Endothelial cell (in vitro differentiated cells): ENCODE measurements around the gene IL4. TPM values are rescaled to one million over a fixed set of nuclear protein-coding genes. Genes with fewer than 3 reads are reported as not detected.
A peak's percentile ranks its signal among the peaks of the same experiment; 100 is the strongest.

Experiments used
- DNase-seq: peaks from one replicate; pipeline ENCODE4 v3.0.0; 2021; ENCODE audit warnings: low spot score
- H3K27ac Mint-ChIP-seq: one replicate; pipeline ENCODE4 v1.8.0; 2021; ENCODE audit warnings: mixed read lengths, inconsistent platforms; ENCODE audit not compliant: unreplicated experiment
- H3K27me3 Mint-ChIP-seq: one replicate; pipeline ENCODE4 v1.8.0; 2021; ENCODE audit warnings: mild to moderate bottlenecking, moderate library complexity, mixed read lengths, inconsistent platforms; ENCODE audit not compliant: unreplicated experiment
- H3K36me3 Mint-ChIP-seq: one replicate; pipeline ENCODE4 v1.8.0; 2021; ENCODE audit warnings: mild to moderate bottlenecking, low read depth, mixed read lengths, inconsistent platforms; ENCODE audit not compliant: unreplicated experiment
- H3K4me1 Mint-ChIP-seq: one replicate; pipeline ENCODE4 v1.8.0; 2021; ENCODE audit warnings: mild to moderate bottlenecking, mixed read lengths, inconsistent platforms; ENCODE audit not compliant: unreplicated experiment
- H3K4me3 Mint-ChIP-seq: one replicate; pipeline ENCODE4 v1.8.0; 2021; ENCODE audit warnings: mild to moderate bottlenecking, mixed read lengths, inconsistent platforms; ENCODE audit not compliant: unreplicated experiment
- H3K9me3 Mint-ChIP-seq: one replicate; pipeline ENCODE4 v1.8.0; 2021; ENCODE audit warnings: mixed read lengths, inconsistent platforms; ENCODE audit not compliant: unreplicated experiment
- total RNA-seq: library from RNA; stranded (reverse); fragmentation: NEBNext Ultra II Directional; extraction: Animal tissue kit (Norgen Biotek cat#: 25700); gene quantifications from one replicate; pipeline ENCODE4 v1.2.1, GENCODE V29; 2021; ENCODE audit not compliant: unreplicated experiment
- TF ChIP-seq, protein P1 (sequence below): fragments of 200-600 bp; sonication (generic); IDR thresholded peaks from one replicate; pipeline ENCODE4 v1.5.0; 2021; ENCODE audit warnings: antibody characterized with exemption; ENCODE audit not compliant: unreplicated experiment

The IL4 gene
- total RNA-seq, 1 donor from 2014 or later = not detected

- peaks cover 1% of the 10 kb centered on the region for H3K4me1 Mint-ChIP-seq
- H3K27ac Mint-ChIP-seq = no peak overlapping the region
- TF ChIP-seq, protein P1, sequence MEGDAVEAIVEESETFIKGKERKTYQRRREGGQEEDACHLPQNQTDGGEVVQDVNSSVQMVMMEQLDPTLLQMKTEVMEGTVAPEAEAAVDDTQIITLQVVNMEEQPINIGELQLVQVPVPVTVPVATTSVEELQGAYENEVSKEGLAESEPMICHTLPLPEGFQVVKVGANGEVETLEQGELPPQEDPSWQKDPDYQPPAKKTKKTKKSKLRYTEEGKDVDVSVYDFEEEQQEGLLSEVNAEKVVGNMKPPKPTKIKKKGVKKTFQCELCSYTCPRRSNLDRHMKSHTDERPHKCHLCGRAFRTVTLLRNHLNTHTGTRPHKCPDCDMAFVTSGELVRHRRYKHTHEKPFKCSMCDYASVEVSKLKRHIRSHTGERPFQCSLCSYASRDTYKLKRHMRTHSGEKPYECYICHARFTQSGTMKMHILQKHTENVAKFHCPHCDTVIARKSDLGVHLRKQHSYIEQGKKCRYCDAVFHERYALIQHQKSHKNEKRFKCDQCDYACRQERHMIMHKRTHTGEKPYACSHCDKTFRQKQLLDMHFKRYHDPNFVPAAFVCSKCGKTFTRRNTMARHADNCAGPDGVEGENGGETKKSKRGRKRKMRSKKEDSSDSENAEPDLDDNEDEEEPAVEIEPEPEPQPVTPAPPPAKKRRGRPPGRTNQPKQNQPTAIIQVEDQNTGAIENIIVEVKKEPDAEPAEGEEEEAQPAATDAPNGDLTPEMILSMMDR = no peak
- no peak for DNase-seq
- peaks cover under 1% of the 10 kb centered on the region for H3K36me3 Mint-ChIP-seq
- H3K9me3 Mint-ChIP-seq = no peaks in the 10 kb centered on the region
- H3K4me3 Mint-ChIP-seq = no peak overlapping the region
- no peaks in the 10 kb centered on the region for H3K27me3 Mint-ChIP-seq
Measured at GRCh38 chr5:132674671-132675506, 1.1 kb downstream of the IL4 start.

GRCh38 chr5:132675936-132676689 lies 2.3 kb downstream of the IL4 start:
- Mint-ChIP-seq H3K36me3 (peaks cover 4% of the 10 kb centered on the region), H3K4me3 (no peak overlapping the region)

GRCh38 chr5:132677191-132677590 lies 3.4 kb downstream of the IL4 start:
- no peaks in the 10 kb centered on the region for H3K9me3 Mint-ChIP-seq
- peak; percentile 21 for DNase-seq
- H3K36me3 Mint-ChIP-seq = peaks cover 4% of the 10 kb centered on the region
- H3K4me3 Mint-ChIP-seq = no peak overlapping the region
- no peak overlapping the region for H3K27ac Mint-ChIP-seq
- TF ChIP-seq, protein P1 = no peak
- H3K4me1 Mint-ChIP-seq = peaks cover 6% of the 10 kb centered on the region
- no peaks in the 10 kb centered on the region for H3K27me3 Mint-ChIP-seq

More at GRCh38 chr5:132675936-132676689, 2.3 kb downstream of the IL4 start:
- no peaks in the 10 kb centered on the region for H3K27me3 Mint-ChIP-seq
- no peak overlapping the region for H3K27ac Mint-ChIP-seq
- no peaks in the 10 kb centered on the region for H3K9me3 Mint-ChIP-seq
- H3K4me1 Mint-ChIP-seq = peaks cover 6% of the 10 kb centered on the region
- no peak for DNase-seq
- TF ChIP-seq, protein P1 = no peak

DNA sequence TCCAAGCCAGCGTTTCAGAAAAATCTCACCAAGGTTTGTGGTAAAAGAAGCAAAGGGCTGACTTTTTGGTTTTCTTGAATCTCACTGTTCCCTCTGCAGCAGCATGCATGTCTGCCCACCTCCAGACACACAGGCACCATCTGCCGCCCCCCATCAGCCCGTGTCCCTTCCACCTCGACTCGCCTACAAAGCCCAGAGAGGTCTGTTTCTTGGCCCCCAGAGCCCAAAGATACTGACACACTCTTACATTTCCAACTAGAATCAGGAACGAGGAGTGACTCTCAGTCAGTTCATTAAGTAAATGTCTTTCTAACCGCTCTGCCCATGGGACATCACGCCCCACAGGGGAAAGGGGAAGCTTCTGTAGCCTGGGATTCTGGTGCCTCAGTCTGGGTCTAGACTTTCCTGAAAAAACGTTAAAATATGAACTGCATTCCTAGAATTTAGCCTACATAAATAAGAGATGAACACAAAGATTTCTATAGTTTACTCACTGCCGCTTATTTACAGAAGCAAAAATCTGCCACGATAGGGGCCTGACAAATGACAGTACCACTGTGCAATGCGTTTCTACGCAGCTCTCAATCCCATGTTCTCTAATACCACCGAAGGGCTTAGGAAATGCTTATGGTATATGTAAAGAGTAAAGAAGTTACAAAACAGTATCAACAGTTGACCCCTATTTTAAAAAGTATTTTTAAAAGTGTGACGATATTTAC lies 4.1 kb downstream of the IL4 start:
- Mint-ChIP-seq H3K36me3 (peaks cover 4% of the 10 kb centered on the region), H3K27me3 (no peaks in the 10 kb centered on the region), H3K4me3 (no peak overlapping the region), H3K27ac (no peak overlapping the region), H3K9me3 (no peaks in the 10 kb centered on the region), H3K4me1 (peaks cover 6% of the 10 kb centered on the region)
- TF ChIP-seq, protein P1 = no peak
- DNase-seq = no peak
